GM12801 (cell line): ENCODE results near the gene SLC22A23.

ENCODE experiments used
- CTCF ChIP-seq: IDR thresholded peaks from one replicate; pipeline ENCODE4 v1.5.1; 2011; ENCODE audit warnings: control low read depth; ENCODE audit not compliant: insufficient read length; ENCODE audit errors: extremely low read depth

SLC22A23 gene

GRCh38 chr6:3484192-3484591 is 27.3 kb upstream of the SLC22A23 start:
- no peak for TF ChIP-seq CTCF

- TF ChIP-seq CTCF = no peak
Measured at GRCh38 chr6:3483675-3484074, 26.8 kb upstream of the SLC22A23 start.

- TF ChIP-seq CTCF = no peak
Measured at GRCh38 chr6:3482869-3483268, 26.0 kb upstream of the SLC22A23 start.

DNA sequence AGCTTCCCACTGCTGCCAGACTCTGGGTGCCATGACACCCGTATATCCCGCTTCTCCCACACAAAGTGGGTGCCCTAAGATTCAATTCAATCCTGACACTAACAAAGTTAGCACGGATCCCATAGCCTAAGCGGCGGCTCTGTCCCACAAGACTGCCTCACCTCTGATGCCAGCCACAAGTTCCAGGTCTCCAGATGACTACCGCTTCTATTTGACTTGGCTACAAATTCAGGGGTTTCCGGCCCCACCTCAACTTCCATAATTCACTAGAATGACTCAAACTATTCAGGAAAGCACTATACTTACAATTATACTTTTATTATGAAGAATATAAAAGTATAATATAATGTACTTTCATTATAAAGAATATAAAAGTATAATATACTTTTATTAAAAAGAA is 24.8 kb upstream of the SLC22A23 start:
- no peak for TF ChIP-seq CTCF

DNA sequence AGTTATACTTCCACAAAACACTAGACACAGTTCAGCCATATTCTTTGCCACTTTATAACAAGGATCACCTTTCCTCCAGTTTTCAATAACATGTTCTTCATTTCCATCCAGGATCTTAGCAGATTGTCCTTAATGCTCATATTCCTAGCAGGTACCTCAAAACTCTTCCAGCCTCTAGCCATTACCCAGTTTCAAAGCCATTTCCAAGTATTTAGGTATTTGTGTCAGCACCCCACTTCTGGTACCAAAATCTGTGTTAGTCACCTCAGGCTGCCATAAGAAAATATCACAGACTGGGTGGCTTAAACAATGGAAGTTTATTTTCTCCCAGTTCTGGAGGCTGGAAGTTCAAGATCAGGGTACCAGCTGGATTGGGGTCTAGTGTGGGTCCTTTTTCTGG is 23.2 kb upstream of the SLC22A23 start:
- no peak for TF ChIP-seq CTCF

GRCh38 chr6:3473773-3474172 is 16.9 kb upstream of the SLC22A23 start:
- no peak for TF ChIP-seq CTCF

DNA sequence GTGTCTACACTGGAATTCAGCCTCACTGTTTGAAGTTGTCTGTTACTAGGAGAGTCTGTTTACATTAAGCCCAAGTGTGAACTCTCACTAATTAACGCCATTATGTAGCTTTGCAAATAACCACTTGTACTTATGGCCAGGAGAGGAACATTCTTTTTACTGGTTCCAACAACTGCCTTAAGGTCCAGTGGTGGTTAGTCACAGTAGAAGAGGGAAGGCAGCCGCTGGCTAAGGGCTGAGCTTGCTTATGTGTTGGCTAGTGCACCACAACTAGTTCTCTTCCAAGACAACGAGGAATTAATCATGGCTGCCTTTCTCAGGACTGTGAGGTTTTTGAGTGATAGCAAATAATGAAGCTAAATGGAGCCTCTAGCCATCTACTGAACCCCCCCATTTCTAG is 14.9 kb upstream of the SLC22A23 start:
- no peak for TF ChIP-seq CTCF

- no peak for TF ChIP-seq CTCF
Measured at GRCh38 chr6:3471286-3471685, 14.4 kb upstream of the SLC22A23 start.
